HCT116 (cell line): ENCODE data around the gene ACTL10. TPM values are rescaled to one million over a fixed set of nuclear protein-coding genes. Genes with fewer than 3 reads are reported as not detected.

ENCODE experiments used
- ATAC-seq: fragments of 200-7000 bp; cut with Tn5 transposase; 2 replicates; pipeline ENCODE4 v1.9.1; 2020; ENCODE audit warnings: mild to moderate bottlenecking, moderate library complexity
- BruUV-seq: library from RNA; stranded (reverse); fragments of 400-500 nt; replicated peaks from 2 replicates; lab custom pipeline; 2021; lab: Mats Ljungman, UMichigan
- CTCF ChIA-PET: fragments of 300-600 bp; sonication (Branson Sonifier 250); formaldehyde crosslinking; loops from one replicate; lab custom pipeline; 2021; ENCODE audit warnings: antibody characterized with exemption; lab: Charles Lee
- POLR2A ChIA-PET: fragments of 300-600, 350-600 bp; sonication (Branson Sonifier 250); formaldehyde crosslinking; loops from one replicate; lab custom pipeline; 2021; ENCODE audit warnings: antibody characterized with exemption; lab: Charles Lee
- RAD21 ChIA-PET, 2 experiments: fragments of 300-600 bp; sonication (Branson Sonifier 250); formaldehyde crosslinking; loops; one replicate each; lab custom pipeline; 2023; ENCODE audit warnings: low total read pairs in 2 of 2; ENCODE audit not compliant: uncharacterized antibody in 2 of 2, unreplicated experiment in 2 of 2, low non-redundant PET in 1 of 2; lab: Charles Lee
- DNase-seq: peaks from one replicate; pipeline ENCODE4 v3.0.0-alpha.2; 2010; ENCODE audit warnings: low read depth, low spot score
- H2AFZ ChIP-seq: fragments of 200-600 bp; shearing (Covaris generic), sonication (generic); 2 replicates; pipeline ENCODE4 v1.6.1; 2017; ENCODE audit warnings: low read depth, mixed run types, mixed read lengths, antibody characterized with exemption, low read length; ENCODE audit not compliant: poor library complexity, severe bottlenecking
- H3K27ac ChIP-seq: 2 replicates; pipeline ENCODE4 v1.5.1; 2012; ENCODE audit warnings: low read depth, low read length
- H3K27me3 ChIP-seq: fragments of 200-600 bp; sonication (generic); 2 replicates; pipeline ENCODE4 v1.6.1; 2016; ENCODE audit warnings: mixed run types, low read length, mixed read lengths; ENCODE audit not compliant: insufficient read depth
- H3K36me3 ChIP-seq, 2 experiments: fragments of 200-500 bp in 1 of 2; fragments of 200-600 bp in 1 of 2; sonication (Bioruptor generic) in 1 of 2; sonication (generic) in 1 of 2; 2 replicates each; pipeline versions ENCODE4 v1.5.1 to v1.6.1; 2014 to 2016; ENCODE audit warnings: low read length in 2 of 2, inconsistent platforms in 1 of 2, mixed read lengths in 1 of 2, mixed run types in 1 of 2; ENCODE audit not compliant: insufficient read depth in 2 of 2, control insufficient read depth in 1 of 2
- H3K4me1 ChIP-seq, 2 experiments: fragments of 200-600 bp in 1 of 2; sonication (generic) in 1 of 2; 2 replicates each; pipeline versions ENCODE4 v1.5.1 to v1.6.1; 2012 to 2017; ENCODE audit warnings: low read length in 2 of 2, inconsistent platforms in 1 of 2, mild to moderate bottlenecking in 1 of 2, mixed read lengths in 1 of 2, mixed run types in 1 of 2, moderate library complexity in 1 of 2; ENCODE audit not compliant: insufficient read depth in 2 of 2, control insufficient read depth in 1 of 2
- H3K4me2 ChIP-seq: fragments of 200-600 bp; sonication (generic); 2 replicates; pipeline ENCODE4 v1.6.1; 2017; ENCODE audit warnings: mixed run types, low read length, mixed read lengths
- H3K4me3 ChIP-seq, 2 experiments: fragments of 200-600 bp in 1 of 2; sonication (generic) in 1 of 2; replicated peaks in 1 of 2; 2 replicates each; pipeline ENCODE4 v1.5.1; 2011 to 2016; ENCODE audit warnings: low read length in 2 of 2, control low read depth in 1 of 2, low read depth in 1 of 2, mild to moderate bottlenecking in 1 of 2, mixed read lengths in 1 of 2, mixed run types in 1 of 2
- H3K79me2 ChIP-seq: fragments of 200-600 bp; sonication (generic); 2 replicates; pipeline ENCODE4 v1.6.1; 2017; ENCODE audit warnings: mild to moderate bottlenecking, mixed run types, low read length, moderate library complexity, mixed read lengths; ENCODE audit not compliant: insufficient read depth
- H3K9ac ChIP-seq: fragments of 200-600 bp; sonication (generic); 2 replicates; pipeline ENCODE4 v1.6.1; 2016; ENCODE audit warnings: low read length, mixed read lengths
- H3K9me2 ChIP-seq: fragments of 200-600 bp; sonication (generic), shearing (Covaris generic); 2 replicates; pipeline ENCODE4 v1.6.1; 2017; ENCODE audit warnings: mixed run types, mild to moderate bottlenecking, moderate library complexity; ENCODE audit not compliant: insufficient read depth
- H3K9me3 ChIP-seq, 2 experiments: fragments of 200-500 bp in 1 of 2; fragments of 200-600 bp in 1 of 2; sonication (Bioruptor generic) in 1 of 2; sonication (generic) in 1 of 2; 2 replicates each; pipeline ENCODE4 v1.6.1; 2014 to 2017; ENCODE audit warnings: low read length in 2 of 2, mixed read lengths in 2 of 2, inconsistent platforms in 1 of 2, low read depth in 1 of 2, mild to moderate bottlenecking in 1 of 2, mixed run types in 1 of 2, moderate library complexity in 1 of 2; ENCODE audit not compliant: control insufficient read depth in 1 of 2, insufficient read depth in 1 of 2
- H4K20me1 ChIP-seq: fragments of 200-600 bp; sonication (generic), shearing (Covaris generic); 2 replicates; pipeline ENCODE4 v1.6.1; 2017; ENCODE audit warnings: mixed run types, mild to moderate bottlenecking, moderate library complexity; ENCODE audit not compliant: insufficient read depth
- JUND ChIP-seq: IDR thresholded peaks from 2 replicates; pipeline ENCODE4 v1.6.1; 2012
- SP1 ChIP-seq: IDR thresholded peaks from 2 replicates; pipeline ENCODE4 v1.6.1; 2012; ENCODE audit warnings: low read depth
- SRF ChIP-seq: IDR thresholded peaks from 2 replicates; pipeline ENCODE4 v1.6.1; 2012; ENCODE audit warnings: low read depth
- YY1 ChIP-seq: IDR thresholded peaks from 2 replicates; pipeline ENCODE4 v1.6.1; 2011; ENCODE audit warnings: low read length, low read depth, moderate library complexity, mild to moderate bottlenecking; ENCODE audit not compliant: insufficient replicate concordance; ENCODE audit errors: extremely low read depth
- ZFX ChIP-seq: fragments of 450-650 bp; IDR thresholded peaks from 2 replicates; pipeline ENCODE4 v1.6.1; 2017
- ZNF274 ChIP-seq: fragments of 200-500 bp; sonication (Bioruptor generic); IDR thresholded peaks from 2 replicates; pipeline ENCODE4 v1.6.1; 2014; ENCODE audit warnings: mild to moderate bottlenecking, low read depth, low read length, inconsistent platforms
- intact Hi-C: fragments of 100-400 bp; cut with micrococcal nuclease; formaldehyde crosslinking; loops from 2 replicates; pipeline ENCODE4 v1.10.0; 2022
- total RNA-seq: library from RNA; stranded (reverse); gene quantifications from one replicate; pipeline ENCODE4 v1.2.1, GENCODE V29; 2021; ENCODE audit not compliant: unreplicated experiment
- TF ChIP-seq, protein P1 (sequence below): IDR thresholded peaks from 2 replicates; pipeline ENCODE4 v1.6.1; 2012
- TF ChIP-seq, protein P2 (sequence below), 3 experiments: fragments of 200-600 bp in 1 of 3; sonication (generic) in 1 of 3; IDR thresholded peaks in 2 of 3; conservative IDR thresholded peaks in 1 of 3; 2 replicates each; pipeline ENCODE4 v1.5.1; 2012 to 2017; ENCODE audit warnings: low read depth in 2 of 3, low read length in 2 of 3, antibody characterized with exemption in 1 of 3, borderline replicate concordance in 1 of 3, control low read depth in 1 of 3, mild to moderate bottlenecking in 1 of 3, mixed read lengths in 1 of 3, mixed run types in 1 of 3, moderate library complexity in 1 of 3; ENCODE audit not compliant: insufficient read depth in 1 of 3

ACTL10 gene
- total RNA-seq, 1 experiment from 2014 or later, result 0.22 TPM

- Histone ChIP-seq H4K20me1 (no peaks in the 10 kb centered on the region), H3K36me3 (no peaks in the 10 kb centered on the region), H3K27ac (no peak overlapping the region), H3K9ac (no peak overlapping the region), H3K9me2 (no peaks in the 10 kb centered on the region), H3K4me1 (peaks cover 2 to 6% of the 10 kb centered on the region in 2 experiments; a peak in 2 of 4 replicates), H3K79me2 (no peaks in the 10 kb centered on the region), H3K9me3 (no peaks in the 10 kb centered on the region), H2AFZ (no peak overlapping the region), H3K4me2 (no peak overlapping the region), H3K27me3 (no peaks in the 10 kb centered on the region), H3K4me3 (no peak overlapping the region)
- ChIA-PET RAD21 (no interaction called here), CTCF (no interaction called here), POLR2A (interaction anchor here (0.9 kb wide), 1 partner anchor 26 kb away, joined by 3 read pairs; the partner anchor contains the start of gene PXMP4)
- no TSS peak for BruUV-seq
- DNase-seq (no peak), ATAC-seq (no peak)
- intact Hi-C loops, result no loop called here
- TF ChIP-seq YY1, result no peak
- TF ChIP-seq ZNF274, result no peak
- TF ChIP-seq JUND, result no peak
Observed at GRCh38 chr20:33693741-33694638, 27.2 kb downstream of the ACTL10 start.

DNA sequence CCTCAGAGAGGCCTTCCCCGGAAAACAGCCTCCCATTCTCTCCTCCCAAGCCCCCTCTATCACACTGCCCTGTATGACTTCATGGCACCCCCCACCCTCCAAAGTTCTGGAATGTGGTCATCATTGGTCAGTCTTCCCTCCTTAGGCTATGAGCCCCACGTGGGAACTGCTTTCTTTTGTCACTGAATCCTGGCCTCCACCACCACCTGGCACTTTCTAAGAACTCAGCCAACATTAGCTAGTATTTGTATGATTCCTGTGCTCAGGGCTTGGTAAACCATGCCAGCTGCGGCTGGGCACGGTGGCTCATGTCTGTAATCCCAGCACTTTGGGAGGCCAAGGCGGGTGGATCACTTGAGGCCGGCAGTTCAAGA lies 27.9 kb downstream of the ACTL10 start:
- H3K27me3 ChIP-seq, result no peaks in the 10 kb centered on the region
- H3K27ac ChIP-seq, result no peak overlapping the region
- BruUV-seq, result no TSS peak
- no peaks in the 10 kb centered on the region for H3K9me3 ChIP-seq
- intact Hi-C loops, result no loop called here
- H3K4me2 ChIP-seq, result no peak overlapping the region
- no peaks in the 10 kb centered on the region for H3K9me2 ChIP-seq
- RAD21 ChIA-PET, result no interaction called here
- no peaks in the 10 kb centered on the region for H3K79me2 ChIP-seq
- H3K4me3 ChIP-seq, result no peak overlapping the region
- H3K4me1 ChIP-seq, result peaks cover 2 to 6% of the 10 kb centered on the region in 2 experiments; a peak in 2 of 4 replicates
- POLR2A ChIA-PET, result no interaction called here
- H4K20me1 ChIP-seq, result no peaks in the 10 kb centered on the region
- DNase-seq, result no peak
- TF ChIP-seq SP1 (no peak), YY1 (no peak), ZFX (no peak), SRF (no peak)
- TF ChIP-seq, protein P1, sequence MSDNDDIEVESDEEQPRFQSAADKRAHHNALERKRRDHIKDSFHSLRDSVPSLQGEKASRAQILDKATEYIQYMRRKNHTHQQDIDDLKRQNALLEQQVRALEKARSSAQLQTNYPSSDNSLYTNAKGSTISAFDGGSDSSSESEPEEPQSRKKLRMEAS, result no peak
- TF ChIP-seq, protein P2, sequence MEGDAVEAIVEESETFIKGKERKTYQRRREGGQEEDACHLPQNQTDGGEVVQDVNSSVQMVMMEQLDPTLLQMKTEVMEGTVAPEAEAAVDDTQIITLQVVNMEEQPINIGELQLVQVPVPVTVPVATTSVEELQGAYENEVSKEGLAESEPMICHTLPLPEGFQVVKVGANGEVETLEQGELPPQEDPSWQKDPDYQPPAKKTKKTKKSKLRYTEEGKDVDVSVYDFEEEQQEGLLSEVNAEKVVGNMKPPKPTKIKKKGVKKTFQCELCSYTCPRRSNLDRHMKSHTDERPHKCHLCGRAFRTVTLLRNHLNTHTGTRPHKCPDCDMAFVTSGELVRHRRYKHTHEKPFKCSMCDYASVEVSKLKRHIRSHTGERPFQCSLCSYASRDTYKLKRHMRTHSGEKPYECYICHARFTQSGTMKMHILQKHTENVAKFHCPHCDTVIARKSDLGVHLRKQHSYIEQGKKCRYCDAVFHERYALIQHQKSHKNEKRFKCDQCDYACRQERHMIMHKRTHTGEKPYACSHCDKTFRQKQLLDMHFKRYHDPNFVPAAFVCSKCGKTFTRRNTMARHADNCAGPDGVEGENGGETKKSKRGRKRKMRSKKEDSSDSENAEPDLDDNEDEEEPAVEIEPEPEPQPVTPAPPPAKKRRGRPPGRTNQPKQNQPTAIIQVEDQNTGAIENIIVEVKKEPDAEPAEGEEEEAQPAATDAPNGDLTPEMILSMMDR (IDR thresholded peaks at IDR 0.05 in 2 of 3, conservative IDR thresholded peaks at IDR 0.05 in 1 of 3; ENCODE audit: borderline replicate concordance in 1 of 3, insufficient read depth in 1 of 3, low read depth in 2 of 3, low read length in 2 of 3), result no peak
- ATAC-seq, result no peak
- no peaks in the 10 kb centered on the region for H3K36me3 ChIP-seq
- CTCF ChIA-PET, result no interaction called here
- H2AFZ ChIP-seq, result no peak overlapping the region
- no peak overlapping the region for H3K9ac ChIP-seq
